HUES48 (cell line): ENCODE results near the gene SRGAP3.

Experiments used
- H3K27ac ChIP-seq: one replicate; pipeline ENCODE4 v1.7.0; 2013; ENCODE audit warnings: low read depth, low read length, inconsistent platforms
- H3K27me3 ChIP-seq: 2 replicates; pipeline ENCODE4 v1.6.1; 2013; ENCODE audit warnings: mild to moderate bottlenecking, low read length; ENCODE audit not compliant: control insufficient read depth, insufficient read depth
- H3K36me3 ChIP-seq: 2 replicates; pipeline ENCODE4 v1.6.1; 2013; ENCODE audit warnings: low read length; ENCODE audit not compliant: control insufficient read depth, insufficient read depth
- H3K4me1 ChIP-seq: 2 replicates; pipeline ENCODE4 v1.6.1; 2013; ENCODE audit warnings: mild to moderate bottlenecking, low read length; ENCODE audit not compliant: control insufficient read depth, insufficient read depth
- H3K4me3 ChIP-seq: 2 replicates; pipeline ENCODE4 v1.5.1; 2013; ENCODE audit warnings: mild to moderate bottlenecking, low read depth, low read length
- H3K9ac ChIP-seq: 2 replicates; pipeline ENCODE4 v1.6.1; 2013; ENCODE audit warnings: mild to moderate bottlenecking, low read depth, low read length, moderate library complexity
- H3K9me3 ChIP-seq: 2 replicates; pipeline ENCODE4 v1.6.1; 2013; ENCODE audit warnings: low read length; ENCODE audit not compliant: control insufficient read depth, insufficient read depth

Gene SRGAP3

DNA sequence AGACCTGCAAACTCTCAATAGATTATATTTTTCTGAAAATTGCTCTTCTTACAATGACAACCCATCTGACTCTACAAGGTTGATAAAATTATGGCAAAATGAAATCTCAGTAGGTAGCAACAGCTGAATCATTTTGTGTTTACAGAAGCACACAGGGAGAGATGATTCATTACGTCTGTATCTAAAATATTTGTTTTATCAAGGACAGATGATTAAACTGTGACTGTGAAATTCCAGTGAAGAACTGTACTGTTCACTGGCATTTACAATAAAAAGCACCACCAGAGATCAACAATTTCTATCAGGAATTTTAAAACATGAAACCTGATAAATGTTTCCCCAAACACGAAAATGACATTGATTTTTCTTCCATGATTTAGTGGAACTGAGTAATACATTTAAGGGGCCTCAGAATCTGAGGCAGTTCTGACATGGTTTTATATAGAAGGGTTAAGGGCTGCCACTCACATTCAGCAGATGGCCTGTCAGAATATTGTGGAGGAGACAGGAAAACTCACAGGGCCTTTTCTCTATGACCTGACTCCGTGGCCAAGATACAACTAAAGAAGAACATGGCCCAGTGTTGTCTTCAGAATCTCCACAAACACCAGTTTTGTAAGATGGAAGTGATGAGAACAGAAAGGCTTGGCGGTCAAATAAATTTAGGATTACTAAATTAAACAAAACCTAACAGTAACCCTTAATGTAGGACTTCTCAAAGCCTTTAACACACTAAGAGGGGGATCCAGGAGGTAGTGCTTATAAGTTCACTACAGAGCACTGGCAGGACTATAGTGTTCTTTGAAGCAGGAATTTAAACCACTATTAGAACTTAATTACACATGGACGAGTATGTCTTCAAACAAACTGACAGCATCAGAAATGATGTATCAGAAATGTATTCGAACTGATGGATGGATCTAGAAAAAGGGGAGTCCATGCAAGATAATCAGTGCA lies 312.1 kb downstream of the SRGAP3 start:
- no peaks in the 10 kb centered on the region for H3K27me3 ChIP-seq
- H3K27ac ChIP-seq, result no peak overlapping the region
- no peak overlapping the region for H3K4me3 ChIP-seq
- no peaks in the 10 kb centered on the region for H3K9me3 ChIP-seq
- H3K4me1 ChIP-seq, result no peaks in the 10 kb centered on the region
- no peak overlapping the region for H3K9ac ChIP-seq
- peaks cover 69% of the 10 kb centered on the region for H3K36me3 ChIP-seq

- no peaks in the 10 kb centered on the region for H3K9me3 ChIP-seq
- H3K36me3 ChIP-seq, result peaks cover 24% of the 10 kb centered on the region
- no peak overlapping the region for H3K9ac ChIP-seq
- H3K27me3 ChIP-seq, result no peaks in the 10 kb centered on the region
- no peak overlapping the region for H3K4me3 ChIP-seq
- no peak overlapping the region for H3K27ac ChIP-seq
- no peaks in the 10 kb centered on the region for H3K4me1 ChIP-seq
These were observed 316.9 kb downstream of the SRGAP3 start for GRCh38 chr3:8932507-8932906.

DNA sequence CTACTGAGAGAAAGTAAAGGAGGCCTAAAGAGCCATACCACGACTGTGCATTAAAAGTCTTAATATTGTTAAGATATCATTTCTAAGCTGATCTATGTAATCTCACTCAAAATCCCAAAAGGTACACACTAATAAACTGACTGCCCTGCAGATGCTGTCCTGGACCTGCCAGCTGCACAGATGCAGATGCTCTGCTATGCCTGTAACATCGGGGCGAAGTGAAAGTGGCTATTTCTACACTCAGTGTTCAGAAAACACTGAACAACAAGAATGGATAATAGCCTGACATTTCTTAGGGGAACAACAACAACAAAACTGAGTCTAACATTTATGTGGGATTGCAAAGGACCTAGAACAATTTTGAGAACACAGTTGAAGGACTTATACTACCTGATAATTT lies 318.1 kb downstream of the SRGAP3 start:
- Histone ChIP-seq H3K4me1 (no peaks in the 10 kb centered on the region), H3K27ac (no peak overlapping the region), H3K27me3 (no peaks in the 10 kb centered on the region), H3K4me3 (no peak overlapping the region), H3K9me3 (no peaks in the 10 kb centered on the region), H3K9ac (no peak overlapping the region), H3K36me3 (peaks cover 18% of the 10 kb centered on the region)
